ENCODE measurements around the gene ODC1. TPM values are rescaled to one million over a fixed set of nuclear protein-coding genes. Genes with fewer than 3 reads are reported as not detected.

The ODC1 gene
- total RNA-seq, 1 donor from 2014 or later: 12.1 TPM

DNA sequence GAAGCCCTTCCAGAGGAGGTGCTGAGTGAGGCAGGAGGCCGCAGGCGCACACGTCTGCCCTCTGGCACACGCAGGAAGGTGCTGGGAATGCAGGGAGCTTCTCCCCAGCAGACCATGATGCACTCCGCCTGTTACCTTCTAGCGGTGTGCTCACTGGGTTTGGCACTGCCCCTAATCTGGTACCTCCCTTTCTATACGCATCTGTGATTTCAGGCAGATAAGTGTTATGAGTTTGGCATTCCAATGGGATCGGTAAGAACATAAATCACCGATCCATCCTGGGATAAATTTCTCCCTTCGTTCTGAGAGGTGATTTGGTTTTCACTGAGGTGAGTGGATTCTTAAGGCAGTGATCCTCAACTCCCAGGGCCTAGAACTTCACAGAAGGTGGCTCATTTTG is 34.6 kb downstream of the ODC1 start:
- Mint-ChIP-seq H3K4me1 (ENCODE audit: unreplicated experiment) (peaks cover 11% of the 10 kb centered on the region), H3K36me3 (ENCODE audit: low read depth, unreplicated experiment) (peaks cover 3% of the 10 kb centered on the region), H3K27ac (ENCODE audit: unreplicated experiment) (no peak overlapping the region), H3K9me3 (ENCODE audit: unreplicated experiment) (no peaks in the 10 kb centered on the region), H3K4me3 (ENCODE audit: unreplicated experiment) (no peak overlapping the region), H3K27me3 (ENCODE audit: unreplicated experiment) (peaks cover 4% of the 10 kb centered on the region)
- TF ChIP-seq, protein P1, sequence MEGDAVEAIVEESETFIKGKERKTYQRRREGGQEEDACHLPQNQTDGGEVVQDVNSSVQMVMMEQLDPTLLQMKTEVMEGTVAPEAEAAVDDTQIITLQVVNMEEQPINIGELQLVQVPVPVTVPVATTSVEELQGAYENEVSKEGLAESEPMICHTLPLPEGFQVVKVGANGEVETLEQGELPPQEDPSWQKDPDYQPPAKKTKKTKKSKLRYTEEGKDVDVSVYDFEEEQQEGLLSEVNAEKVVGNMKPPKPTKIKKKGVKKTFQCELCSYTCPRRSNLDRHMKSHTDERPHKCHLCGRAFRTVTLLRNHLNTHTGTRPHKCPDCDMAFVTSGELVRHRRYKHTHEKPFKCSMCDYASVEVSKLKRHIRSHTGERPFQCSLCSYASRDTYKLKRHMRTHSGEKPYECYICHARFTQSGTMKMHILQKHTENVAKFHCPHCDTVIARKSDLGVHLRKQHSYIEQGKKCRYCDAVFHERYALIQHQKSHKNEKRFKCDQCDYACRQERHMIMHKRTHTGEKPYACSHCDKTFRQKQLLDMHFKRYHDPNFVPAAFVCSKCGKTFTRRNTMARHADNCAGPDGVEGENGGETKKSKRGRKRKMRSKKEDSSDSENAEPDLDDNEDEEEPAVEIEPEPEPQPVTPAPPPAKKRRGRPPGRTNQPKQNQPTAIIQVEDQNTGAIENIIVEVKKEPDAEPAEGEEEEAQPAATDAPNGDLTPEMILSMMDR (IDR thresholded peaks at IDR 0.05; ENCODE audit: unreplicated experiment): no peak
- no peak for DNase-seq (ENCODE audit: low spot score)

- Mint-ChIP-seq H3K36me3 (ENCODE audit: low read depth, unreplicated experiment) (peaks cover 3% of the 10 kb centered on the region), H3K9me3 (ENCODE audit: unreplicated experiment) (no peaks in the 10 kb centered on the region), H3K27me3 (ENCODE audit: unreplicated experiment) (peaks cover 5% of the 10 kb centered on the region), H3K4me3 (ENCODE audit: unreplicated experiment) (no peak overlapping the region), H3K4me1 (ENCODE audit: unreplicated experiment) (peaks cover 22% of the 10 kb centered on the region), H3K27ac (ENCODE audit: unreplicated experiment) (no peak overlapping the region)
- TF ChIP-seq, protein P1 (IDR thresholded peaks at IDR 0.05; ENCODE audit: unreplicated experiment): no peak
- DNase-seq (ENCODE audit: low spot score): peak; percentile 35
These were observed 35.7 kb downstream of the ODC1 start for GRCh38 chr2:10412380-10412779.

GRCh38 chr2:10411557-10411956 is 36.6 kb downstream of the ODC1 start:
- Mint-ChIP-seq H3K4me3 (ENCODE audit: unreplicated experiment) (no peak overlapping the region), H3K9me3 (ENCODE audit: unreplicated experiment) (no peaks in the 10 kb centered on the region), H3K4me1 (ENCODE audit: unreplicated experiment) (peaks cover 30% of the 10 kb centered on the region), H3K27ac (ENCODE audit: unreplicated experiment) (no peak overlapping the region), H3K36me3 (ENCODE audit: low read depth, unreplicated experiment) (peaks cover 3% of the 10 kb centered on the region), H3K27me3 (ENCODE audit: unreplicated experiment) (peaks cover 6% of the 10 kb centered on the region)
- no peak for DNase-seq (ENCODE audit: low spot score)
- TF ChIP-seq, protein P1 (IDR thresholded peaks at IDR 0.05; ENCODE audit: unreplicated experiment): no peak

- Mint-ChIP-seq H3K27me3 (ENCODE audit: unreplicated experiment) (peaks cover 6% of the 10 kb centered on the region), H3K27ac (ENCODE audit: unreplicated experiment) (no peak overlapping the region), H3K36me3 (ENCODE audit: low read depth, unreplicated experiment) (peaks cover 3% of the 10 kb centered on the region), H3K9me3 (ENCODE audit: unreplicated experiment) (no peaks in the 10 kb centered on the region), H3K4me3 (ENCODE audit: unreplicated experiment) (no peak overlapping the region), H3K4me1 (ENCODE audit: unreplicated experiment) (peaks cover 37% of the 10 kb centered on the region)
- TF ChIP-seq, protein P1 (IDR thresholded peaks at IDR 0.05; ENCODE audit: unreplicated experiment): no peak
- no peak for DNase-seq (ENCODE audit: low spot score)
These were observed 37.2 kb downstream of the ODC1 start for GRCh38 chr2:10410823-10411437.

- Mint-ChIP-seq H3K36me3 (ENCODE audit: low read depth, unreplicated experiment) (peaks cover 3% of the 10 kb centered on the region), H3K9me3 (ENCODE audit: unreplicated experiment) (no peaks in the 10 kb centered on the region), H3K27me3 (ENCODE audit: unreplicated experiment) (peaks cover 6% of the 10 kb centered on the region), H3K4me3 (ENCODE audit: unreplicated experiment) (peak overlapping the region; percentile 29), H3K4me1 (ENCODE audit: unreplicated experiment) (peaks cover 40% of the 10 kb centered on the region), H3K27ac (ENCODE audit: unreplicated experiment) (no peak overlapping the region)
- no peak for DNase-seq (ENCODE audit: low spot score)
- TF ChIP-seq, protein P1 (IDR thresholded peaks at IDR 0.05; ENCODE audit: unreplicated experiment): no peak
These were observed 37.9 kb downstream of the ODC1 start for GRCh38 chr2:10410001-10410822.

Data from endothelial cell (in vitro differentiated cells).